ENCODE measurements around the gene VEGFC.

DNA sequence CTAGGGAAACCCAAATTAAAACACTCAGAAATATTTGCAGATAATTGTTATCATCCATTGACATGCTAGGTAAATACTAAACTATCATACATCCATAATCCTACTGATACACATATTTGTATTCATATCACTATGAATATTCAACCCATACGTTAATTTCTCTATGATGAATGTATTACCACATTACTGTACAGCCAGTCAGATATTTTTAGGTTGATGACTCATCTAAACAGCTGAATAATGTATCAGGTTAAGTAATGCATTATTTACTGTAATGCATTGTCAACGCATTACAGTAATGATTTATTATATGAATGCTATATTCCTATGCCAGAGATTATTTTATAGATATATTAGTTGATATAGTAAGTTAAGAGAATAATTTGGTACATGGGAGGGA, 37.1 kb downstream of the VEGFC start:
- TF ChIP-seq EZH2 (IDR thresholded peaks at IDR 0.05; ENCODE audit: borderline replicate concordance, low read length) (no peak), CTCF (IDR thresholded peaks at IDR 0.05; ENCODE audit: low read length) (no peak)

Measured in OCI-LY1 (cell line).